ENCODE measurements around the gene GCGR. TPM values are rescaled to one million over a fixed set of nuclear protein-coding genes. Genes with fewer than 3 reads are reported as not detected.

Gene GCGR
- total RNA-seq, 1 experiment from 2014 or later: not detected

DNA sequence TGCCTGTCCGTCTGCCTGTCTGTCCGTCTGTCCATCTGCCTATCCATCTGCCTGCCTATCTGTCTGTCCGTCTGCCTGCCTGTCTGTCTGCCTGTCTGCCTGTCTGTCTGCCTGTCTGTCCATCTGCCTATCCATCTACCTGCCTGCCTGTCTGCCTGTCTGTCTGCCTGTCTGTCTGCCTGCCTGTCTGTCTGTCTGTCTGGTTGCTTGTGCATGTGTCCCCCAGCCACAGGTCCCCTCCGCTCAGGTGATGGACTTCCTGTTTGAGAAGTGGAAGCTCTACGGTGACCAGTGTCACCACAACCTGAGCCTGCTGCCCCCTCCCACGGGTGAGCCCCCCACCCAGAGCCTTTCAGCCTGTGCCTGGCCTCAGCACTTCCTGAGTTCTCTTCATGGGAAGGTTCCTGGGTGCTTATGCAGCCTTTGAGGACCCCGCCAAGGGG is 5.6 kb downstream of the GCGR start:
- Histone ChIP-seq H3K27me3 (peaks cover 58% of the 10 kb centered on the region), H3K9me3 (no peaks in the 10 kb centered on the region), H3K4me3 (no peak overlapping the region), H3K36me3 (no peaks in the 10 kb centered on the region)
- no peak for DNase-seq

DNA sequence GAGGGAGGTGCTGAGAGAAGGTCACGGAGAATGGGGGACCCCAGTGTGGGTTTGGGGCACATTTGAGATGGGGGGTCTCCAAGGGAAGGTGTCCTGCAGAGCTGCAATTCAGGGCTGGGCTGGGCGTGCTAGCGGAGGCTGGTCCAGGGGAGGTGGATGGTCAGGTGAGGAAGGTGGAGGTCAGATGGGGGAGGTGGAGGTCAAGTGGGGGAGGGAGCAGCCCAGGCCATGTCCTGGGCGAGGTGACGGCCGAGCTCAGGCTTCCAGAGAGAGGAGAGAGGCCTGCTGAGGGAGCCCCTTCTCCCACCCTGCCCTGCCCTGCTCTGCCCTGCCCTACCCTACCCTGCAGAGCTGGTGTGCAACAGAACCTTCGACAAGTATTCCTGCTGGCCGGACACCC is 6.5 kb downstream of the GCGR start:
- Histone ChIP-seq H3K36me3 (no peaks in the 10 kb centered on the region), H3K9me3 (no peaks in the 10 kb centered on the region), H3K4me3 (no peak overlapping the region), H3K27me3 (peaks cover 51% of the 10 kb centered on the region)
- DNase-seq: no peak

DNA sequence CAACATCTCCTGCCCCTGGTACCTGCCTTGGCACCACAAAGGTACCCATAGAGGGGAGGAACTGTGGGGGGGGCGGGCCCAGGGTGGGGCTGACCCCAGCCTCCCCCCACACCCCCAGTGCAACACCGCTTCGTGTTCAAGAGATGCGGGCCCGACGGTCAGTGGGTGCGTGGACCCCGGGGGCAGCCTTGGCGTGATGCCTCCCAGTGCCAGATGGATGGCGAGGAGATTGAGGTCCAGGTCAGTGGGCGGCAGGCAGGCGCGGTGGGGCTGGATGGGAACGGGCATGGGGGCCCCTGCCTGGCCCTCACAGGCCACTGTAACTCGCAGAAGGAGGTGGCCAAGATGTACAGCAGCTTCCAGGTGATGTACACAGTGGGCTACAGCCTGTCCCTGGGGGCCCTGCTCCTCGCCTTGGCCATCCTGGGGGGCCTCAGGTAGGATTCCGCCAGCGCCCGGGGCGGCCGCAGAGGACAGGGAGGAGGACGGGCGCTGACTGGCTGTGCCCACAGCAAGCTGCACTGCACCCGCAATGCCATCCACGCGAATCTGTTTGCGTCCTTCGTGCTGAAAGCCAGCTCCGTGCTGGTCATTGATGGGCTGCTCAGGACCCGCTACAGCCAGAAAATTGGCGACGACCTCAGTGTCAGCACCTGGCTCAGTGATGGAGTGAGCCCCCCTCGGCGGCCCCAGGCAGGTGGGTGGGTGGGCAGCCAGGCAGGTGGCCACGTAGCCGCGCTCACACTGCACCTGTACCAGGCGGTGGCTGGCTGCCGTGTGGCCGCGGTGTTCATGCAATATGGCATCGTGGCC is 7.1 kb downstream of the GCGR start:
- peaks cover 45% of the 10 kb centered on the region for H3K27me3 ChIP-seq
- no peak overlapping the region for H3K4me3 ChIP-seq
- no peaks in the 10 kb centered on the region for H3K9me3 ChIP-seq
- DNase-seq: no peak
- H3K36me3 ChIP-seq: no peaks in the 10 kb centered on the region

DNA sequence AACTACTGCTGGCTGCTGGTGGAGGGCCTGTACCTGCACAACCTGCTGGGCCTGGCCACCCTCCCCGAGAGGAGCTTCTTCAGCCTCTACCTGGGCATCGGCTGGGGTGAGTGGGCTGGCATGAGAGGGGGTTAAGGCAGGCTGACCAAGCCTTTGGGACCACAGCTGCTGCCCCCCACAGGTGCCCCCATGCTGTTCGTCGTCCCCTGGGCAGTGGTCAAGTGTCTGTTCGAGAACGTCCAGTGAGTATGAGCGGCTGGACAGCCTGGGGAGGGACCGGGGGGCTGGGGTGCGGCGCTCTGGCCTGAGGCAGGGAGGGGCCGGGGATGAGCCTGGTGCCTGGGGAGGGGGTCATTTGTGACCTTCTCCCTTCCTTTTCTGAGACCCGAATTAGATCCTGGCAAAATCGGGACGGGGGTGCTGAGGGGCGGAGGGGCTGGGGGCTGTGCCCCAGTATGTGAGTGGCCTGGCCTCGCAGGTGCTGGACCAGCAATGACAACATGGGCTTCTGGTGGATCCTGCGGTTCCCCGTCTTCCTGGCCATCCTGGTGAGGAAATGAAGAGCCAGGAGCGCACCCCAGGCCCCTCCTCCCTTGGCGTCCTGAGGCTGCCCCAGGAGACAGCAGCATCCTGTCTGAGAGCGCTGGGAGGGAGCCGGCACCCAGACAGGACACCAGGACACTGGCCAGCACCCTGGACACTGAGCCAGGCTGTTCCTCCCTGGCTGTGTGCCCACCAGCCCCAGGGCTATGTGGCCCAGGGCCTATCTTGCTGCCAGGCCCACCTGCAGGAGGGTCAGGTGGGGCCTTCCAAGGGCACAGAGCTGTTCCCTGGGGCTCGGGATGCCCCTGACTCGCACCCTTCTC is 8.0 kb downstream of the GCGR start:
- no peak overlapping the region for H3K4me3 ChIP-seq
- H3K27me3 ChIP-seq: peaks cover 37% of the 10 kb centered on the region
- no peaks in the 10 kb centered on the region for H3K36me3 ChIP-seq
- no peak for DNase-seq
- no peaks in the 10 kb centered on the region for H3K9me3 ChIP-seq

DNA sequence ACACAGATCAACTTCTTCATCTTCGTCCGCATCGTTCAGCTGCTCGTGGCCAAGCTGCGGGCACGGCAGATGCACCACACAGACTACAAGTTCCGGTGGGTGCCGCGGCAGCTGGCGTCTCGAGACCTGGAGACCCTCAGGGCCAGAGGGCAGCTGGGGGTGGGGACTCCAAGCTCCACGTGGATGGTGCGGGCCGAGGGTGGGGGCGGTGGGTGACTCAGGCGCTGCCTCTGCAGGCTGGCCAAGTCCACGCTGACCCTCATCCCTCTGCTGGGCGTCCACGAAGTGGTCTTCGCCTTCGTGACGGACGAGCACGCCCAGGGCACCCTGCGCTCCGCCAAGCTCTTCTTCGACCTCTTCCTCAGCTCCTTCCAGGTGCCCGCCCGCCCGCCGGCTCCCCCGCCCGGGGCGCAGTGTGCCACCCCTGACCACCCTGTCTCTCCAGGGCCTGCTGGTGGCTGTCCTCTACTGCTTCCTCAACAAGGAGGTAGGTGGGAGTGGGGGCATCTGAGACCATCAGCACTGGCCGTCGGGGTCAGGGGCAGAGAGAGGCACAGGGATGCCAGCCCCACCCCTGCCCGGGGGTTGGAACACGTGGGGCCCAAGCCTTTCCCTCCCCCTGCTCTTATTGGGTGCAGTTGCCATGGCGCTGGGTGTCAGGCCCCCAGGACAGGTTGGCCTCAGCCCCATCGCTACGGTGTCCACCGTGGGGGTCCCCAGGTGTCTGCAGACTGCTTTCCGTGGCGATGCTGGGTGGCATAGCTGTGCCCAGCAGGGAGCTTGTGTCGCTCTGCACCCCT is 8.8 kb downstream of the GCGR start:
- no peak overlapping the region for H3K4me3 ChIP-seq
- no peaks in the 10 kb centered on the region for H3K36me3 ChIP-seq
- no peaks in the 10 kb centered on the region for H3K9me3 ChIP-seq
- peaks cover 28% of the 10 kb centered on the region for H3K27me3 ChIP-seq
- no peak for DNase-seq

DNA sequence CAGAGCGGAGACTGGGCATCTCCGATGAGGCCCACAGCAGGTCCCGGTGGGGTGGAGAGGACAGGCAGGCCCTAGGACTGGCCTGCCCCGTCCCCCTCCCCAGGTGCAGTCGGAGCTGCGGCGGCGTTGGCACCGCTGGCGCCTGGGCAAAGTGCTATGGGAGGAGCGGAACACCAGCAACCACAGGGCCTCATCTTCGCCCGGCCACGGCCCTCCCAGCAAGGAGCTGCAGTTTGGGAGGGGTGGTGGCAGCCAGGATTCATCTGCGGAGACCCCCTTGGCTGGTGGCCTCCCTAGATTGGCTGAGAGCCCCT is 9.4 kb downstream of the GCGR start:
- peaks cover 24% of the 10 kb centered on the region for H3K27me3 ChIP-seq
- H3K4me3 ChIP-seq: no peak overlapping the region
- no peak for DNase-seq
- no peaks in the 10 kb centered on the region for H3K9me3 ChIP-seq
- H3K36me3 ChIP-seq: no peaks in the 10 kb centered on the region

DNA sequence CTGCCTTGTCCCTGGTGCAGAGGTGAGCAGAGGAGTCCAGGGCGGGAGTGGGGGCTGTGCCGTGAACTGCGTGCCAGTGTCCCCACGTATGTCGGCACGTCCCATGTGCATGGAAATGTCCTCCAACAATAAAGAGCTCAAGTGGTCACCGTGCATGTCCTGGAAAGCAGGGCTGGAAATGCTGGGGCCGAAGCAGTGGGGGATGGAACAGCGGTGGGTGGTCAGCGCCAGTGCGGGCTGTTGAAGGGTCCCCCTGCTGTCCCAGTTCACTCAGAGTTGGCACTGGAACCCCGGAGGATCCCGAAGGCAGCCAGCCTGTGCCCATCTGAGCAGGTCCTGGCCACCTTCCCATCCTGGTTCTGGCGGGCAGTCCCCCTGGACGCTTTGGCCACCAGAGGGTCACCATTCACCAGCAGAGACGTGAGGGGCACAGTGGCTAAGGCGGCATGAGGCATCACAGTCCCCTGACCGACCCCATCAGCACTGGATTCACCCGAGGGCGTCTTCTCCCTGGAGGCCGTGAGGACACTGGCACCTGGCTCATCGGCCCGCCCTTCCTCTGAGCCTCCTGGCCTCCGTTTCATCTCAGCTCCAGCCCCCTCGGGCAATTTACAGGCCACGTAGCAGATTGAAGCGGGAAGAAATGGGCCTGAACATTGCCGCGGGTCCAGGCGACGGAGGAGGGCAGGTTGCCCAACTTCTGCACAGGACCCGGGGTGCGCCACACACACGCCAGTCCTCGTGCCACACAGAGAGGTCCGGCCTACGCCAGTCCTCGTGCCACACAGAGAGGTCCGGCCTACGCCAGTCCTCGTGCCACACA is 10.1 kb downstream of the GCGR start:
- Histone ChIP-seq H3K36me3 (no peaks in the 10 kb centered on the region), H3K27me3 (peaks cover 18% of the 10 kb centered on the region), H3K9me3 (no peaks in the 10 kb centered on the region), H3K4me3 (no peak overlapping the region)
- DNase-seq: no peak

DNA sequence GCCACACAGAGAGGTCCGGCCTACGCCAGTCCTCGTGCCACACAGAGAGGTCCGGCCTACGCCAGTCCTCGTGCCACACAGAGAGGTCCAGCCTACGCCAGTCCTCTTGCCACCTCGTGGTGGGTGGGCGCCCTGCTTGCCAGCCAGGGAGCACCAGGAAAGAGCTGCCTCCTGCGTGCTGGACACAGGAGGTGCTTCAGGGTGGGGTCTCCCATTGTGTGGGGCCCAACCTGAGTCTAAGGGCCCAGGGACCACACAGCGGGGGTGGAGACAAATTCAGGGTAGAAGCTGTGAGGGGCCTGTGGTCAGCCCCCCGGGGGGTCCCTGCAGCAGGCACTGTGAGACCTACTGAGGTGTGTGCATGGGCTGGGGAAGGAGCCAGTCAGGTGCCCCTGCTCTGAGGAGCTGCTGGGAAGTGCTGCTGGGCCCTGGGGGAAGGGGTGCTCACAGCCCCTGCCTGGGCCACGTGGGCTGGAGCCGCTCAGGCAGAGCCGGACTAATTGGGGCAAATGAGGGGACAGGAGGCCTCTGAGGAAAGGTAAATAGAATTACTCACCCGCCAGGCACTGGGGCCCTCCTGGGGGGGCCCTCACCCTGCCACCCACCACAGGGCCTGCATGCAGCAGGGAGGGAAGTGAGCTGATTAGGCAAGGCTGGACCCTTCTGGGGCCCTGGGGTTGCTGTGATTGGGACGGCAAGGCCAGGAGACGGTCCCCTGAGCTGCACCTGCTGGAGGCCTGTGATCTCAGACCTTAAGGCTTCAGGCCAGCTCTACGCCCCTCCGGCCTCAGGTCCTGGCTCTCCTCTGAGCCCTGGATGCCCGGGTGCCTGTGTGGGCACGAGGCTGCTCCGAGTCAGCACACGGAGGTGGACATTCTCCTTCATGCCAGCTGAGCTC is 11.0 kb downstream of the GCGR start:
- DNase-seq: no peak

DNA sequence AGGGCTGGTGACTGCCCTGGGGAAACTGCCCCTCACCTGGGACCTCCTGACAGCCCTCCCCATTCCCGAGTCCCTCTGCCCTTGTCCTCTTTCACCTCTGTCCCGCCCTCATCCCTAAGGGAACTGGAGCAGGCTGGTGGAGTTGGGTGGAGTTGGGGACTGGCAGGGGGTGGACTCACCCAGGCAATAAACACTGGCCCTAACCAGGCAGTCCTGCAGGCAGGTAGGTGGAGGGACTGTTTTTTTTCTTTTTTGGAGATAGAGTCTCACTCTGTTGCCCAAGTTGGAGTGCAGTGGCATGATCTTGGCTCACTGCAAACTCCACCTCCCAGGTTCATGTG is 11.7 kb downstream of the GCGR start:
- H3K4me3 ChIP-seq: no peak overlapping the region
- DNase-seq: no peak
- H3K27me3 ChIP-seq: peaks cover 6% of the 10 kb centered on the region; the same call in 1 of the 2 replicates
- no peaks in the 10 kb centered on the region for H3K9me3 ChIP-seq
- no peaks in the 10 kb centered on the region for H3K36me3 ChIP-seq

More for the DNA sequence above, 11.0 kb downstream of the GCGR start:
- Histone ChIP-seq H3K4me3 (no peak overlapping the region), H3K27me3 (peaks cover 12% of the 10 kb centered on the region), H3K9me3 (no peaks in the 10 kb centered on the region), H3K36me3 (no peaks in the 10 kb centered on the region)

DNA sequence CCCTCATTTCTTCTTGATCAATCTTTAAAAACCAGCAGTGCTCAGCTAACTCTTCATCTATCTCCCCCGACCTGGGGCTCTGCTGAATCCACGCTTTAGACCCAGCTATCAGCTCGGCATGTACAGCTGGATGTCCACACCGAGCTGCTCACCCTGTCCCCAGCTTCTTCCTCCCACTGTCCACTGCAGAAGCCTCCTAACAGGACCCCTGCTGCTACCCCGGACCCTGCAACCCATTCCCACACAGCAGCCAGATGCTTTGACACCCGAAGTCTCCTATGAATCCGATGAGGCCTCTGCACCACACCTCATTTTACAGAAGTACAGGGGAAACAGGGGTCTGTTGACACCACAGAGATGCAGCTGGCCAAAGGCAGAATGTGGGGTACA is 13.8 kb downstream of the GCGR start:
- no peak overlapping the region for H3K4me3 ChIP-seq
- no peak for DNase-seq
- H3K36me3 ChIP-seq: no peaks in the 10 kb centered on the region
- no peaks in the 10 kb centered on the region for H3K9me3 ChIP-seq
- H3K27me3 ChIP-seq: no peaks in the 10 kb centered on the region

DNA sequence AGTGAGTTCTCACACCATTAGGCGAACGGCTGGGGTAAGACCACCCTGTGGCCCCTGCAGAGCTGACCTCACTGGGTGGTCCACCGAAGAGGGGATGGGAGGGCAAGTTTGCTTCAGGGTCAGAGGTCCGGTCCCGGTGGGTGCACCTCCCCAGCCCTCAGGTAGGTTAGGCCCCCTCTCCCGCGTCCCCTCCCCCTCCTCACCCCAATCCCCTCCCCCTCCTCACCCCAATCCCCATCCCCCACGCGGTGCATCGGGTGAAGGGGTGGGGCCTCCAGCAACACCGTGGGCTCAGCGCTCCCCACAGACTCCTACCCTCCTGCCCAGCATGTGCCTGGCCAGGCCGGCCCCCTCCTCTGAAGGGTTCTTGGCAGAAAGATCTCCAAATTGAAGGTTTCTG is 15.8 kb downstream of the GCGR start:
- Histone ChIP-seq H3K27me3 (no peaks in the 10 kb centered on the region), H3K9me3 (no peaks in the 10 kb centered on the region), H3K4me3 (no peak overlapping the region), H3K36me3 (no peaks in the 10 kb centered on the region)
- no peak for DNase-seq

DNA sequence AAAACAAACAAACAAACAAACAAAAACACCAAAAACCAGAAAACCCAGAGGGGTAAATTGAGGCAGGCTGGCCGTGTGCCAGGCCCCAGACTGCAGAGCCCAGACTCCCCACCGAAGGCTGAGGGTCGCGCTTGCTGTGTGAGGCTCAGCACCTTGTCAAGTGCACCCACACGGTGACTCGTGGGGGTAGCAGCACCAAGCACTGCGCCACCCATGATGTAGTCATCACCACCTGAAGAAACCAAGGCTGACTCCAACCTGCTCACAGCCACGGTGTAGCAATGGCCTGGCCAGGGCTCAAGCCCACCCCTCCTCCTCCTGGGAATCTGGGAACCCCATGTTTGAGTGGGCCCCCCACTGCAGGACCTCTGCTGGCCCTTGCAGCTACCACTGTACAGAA is 17.2 kb downstream of the GCGR start:
- Histone ChIP-seq H3K9me3 (no peaks in the 10 kb centered on the region), H3K36me3 (no peaks in the 10 kb centered on the region), H3K27me3 (no peaks in the 10 kb centered on the region), H3K4me3 (no peak overlapping the region)
- no peak for DNase-seq

DNA sequence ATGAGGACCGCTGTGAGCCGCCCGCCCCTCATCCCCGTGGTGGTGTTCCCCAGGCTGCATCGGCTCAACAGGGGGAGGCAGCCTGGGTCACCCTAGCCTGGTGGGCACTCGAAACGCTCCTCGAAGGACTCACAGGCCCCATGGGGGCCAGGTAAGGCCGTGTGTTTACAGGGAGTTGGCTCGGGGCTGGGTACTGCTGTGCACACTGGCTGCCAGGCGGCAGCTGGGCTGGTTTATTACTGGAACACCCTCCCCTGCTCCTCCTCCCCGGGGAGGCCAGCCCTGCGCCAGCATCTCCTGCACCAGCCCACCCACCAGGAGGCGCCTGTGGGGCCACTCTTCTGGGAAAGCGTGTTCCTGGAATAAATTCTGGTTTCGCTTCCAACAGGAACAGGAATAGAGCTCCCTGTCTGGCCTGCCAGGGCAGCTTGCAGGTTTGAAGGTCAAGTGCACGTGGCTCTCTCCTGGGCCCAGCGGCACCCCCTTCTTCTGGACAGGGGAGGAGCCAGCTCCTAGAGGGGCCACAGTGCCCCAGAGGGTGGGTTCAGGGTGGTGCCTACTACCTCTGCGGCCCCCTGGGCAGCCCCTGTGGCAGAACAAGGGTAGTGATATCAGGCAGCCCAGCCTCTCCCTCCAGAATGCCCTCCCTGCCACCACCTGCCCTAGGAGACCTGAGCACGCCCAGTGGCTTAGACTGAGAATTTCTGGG is 17.8 kb downstream of the GCGR start:
- peak; percentile 73 for DNase-seq
- H3K27me3 ChIP-seq: no peaks in the 10 kb centered on the region

DNA sequence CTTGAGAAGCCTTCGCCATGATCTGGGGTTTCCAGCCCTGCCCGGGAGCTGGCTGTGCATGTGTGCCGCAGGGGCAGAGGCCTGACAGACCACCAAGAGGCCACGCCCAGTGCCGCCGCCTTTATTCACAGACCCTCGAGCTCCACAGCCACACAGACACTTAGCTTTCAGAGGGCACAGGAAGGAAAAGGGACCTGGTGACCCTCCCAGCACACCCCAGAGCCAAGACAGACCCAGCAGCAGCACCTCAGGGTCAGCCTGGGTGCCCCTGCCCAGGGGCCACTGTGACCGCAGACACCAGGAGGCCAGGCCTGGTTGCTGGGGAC is 18.3 kb downstream of the GCGR start:
- DNase-seq: no peak
- no peaks in the 10 kb centered on the region for H3K36me3 ChIP-seq
- no peaks in the 10 kb centered on the region for H3K27me3 ChIP-seq
- no peaks in the 10 kb centered on the region for H3K9me3 ChIP-seq
- no peak overlapping the region for H3K4me3 ChIP-seq

More for the DNA sequence above, 17.8 kb downstream of the GCGR start:
- no peaks in the 10 kb centered on the region for H3K9me3 ChIP-seq
- H3K4me3 ChIP-seq: no peak overlapping the region
- no peaks in the 10 kb centered on the region for H3K36me3 ChIP-seq
